GM19468 (cell line): ENCODE data around the gene MMEL1.

Experiments used
- ATAC-seq: cut with Tn5 transposase; IDR thresholded peaks from one replicate; pipeline ENCODE4 v1.9.1; 2021; ENCODE audit warnings: mild to moderate bottlenecking, moderate library complexity, moderate number of reproducible peaks; ENCODE audit not compliant: unreplicated experiment; ENCODE audit errors: extremely low read depth

MMEL1 gene

DNA sequence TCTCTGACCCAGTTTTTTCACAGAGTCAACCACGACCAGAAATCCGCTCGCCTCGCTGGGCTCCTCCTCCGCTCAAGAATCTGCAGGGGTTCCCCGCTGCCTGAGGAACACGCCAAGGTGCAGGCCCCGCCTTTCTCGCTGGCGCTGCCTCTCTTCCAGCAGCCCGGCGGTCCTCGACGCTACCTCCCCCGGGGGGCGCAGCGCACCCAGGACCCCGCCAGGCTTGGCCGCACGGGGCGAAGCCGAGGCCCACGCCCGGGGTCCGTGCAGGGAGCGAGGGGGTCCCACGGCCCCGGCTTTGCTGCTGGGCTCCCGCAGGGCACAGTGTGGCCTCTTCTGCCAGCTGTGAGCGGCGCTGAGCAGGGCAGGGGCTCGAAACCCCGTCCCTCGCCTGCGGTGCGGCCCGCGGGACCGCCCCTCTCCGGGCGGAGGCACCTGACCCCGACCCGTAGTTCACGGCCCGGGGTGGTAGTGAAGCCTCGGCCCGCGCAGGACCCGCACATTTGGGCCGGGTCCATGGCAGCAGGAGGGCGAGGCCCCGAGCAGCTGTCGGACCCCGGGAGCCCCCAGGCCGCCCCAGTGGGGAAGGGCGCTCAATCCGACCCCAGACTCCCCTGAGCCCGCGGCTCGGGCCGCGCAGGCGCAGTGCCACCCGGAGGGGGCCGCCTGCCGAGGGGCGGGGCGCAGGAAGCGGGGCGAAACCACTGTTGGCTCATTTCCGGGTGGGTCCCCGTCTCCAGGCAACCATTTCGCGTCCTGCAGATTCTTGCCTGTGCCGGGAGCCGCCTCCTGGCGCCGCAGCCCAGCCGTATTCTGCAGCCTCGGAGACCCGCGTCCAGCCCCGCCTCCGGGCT, 10.0 kb upstream of the MMEL1 start:
- peak; percentile 60 for ATAC-seq

DNA sequence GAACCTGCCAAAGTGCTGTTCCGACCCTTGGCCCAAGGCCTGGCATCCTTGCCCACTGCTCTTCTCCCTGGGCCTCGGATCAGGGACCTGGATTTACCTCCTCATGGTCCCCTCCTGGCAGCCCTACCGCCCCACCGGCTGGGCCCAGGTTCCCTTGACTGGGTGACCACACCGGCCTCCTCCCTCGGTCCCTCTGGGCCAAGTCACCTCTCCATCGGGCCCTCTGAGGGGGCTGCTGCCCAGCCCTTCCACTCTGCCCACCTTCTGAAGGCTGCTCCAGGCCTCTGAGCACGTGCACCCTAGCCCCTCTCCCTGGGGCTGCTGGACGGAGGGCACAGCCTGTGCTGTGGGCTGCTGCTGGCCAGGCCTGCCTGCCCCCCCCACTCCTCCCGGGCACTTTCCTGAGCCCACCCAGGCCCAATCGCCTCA, 9.3 kb upstream of the MMEL1 start:
- no peak for ATAC-seq

DNA sequence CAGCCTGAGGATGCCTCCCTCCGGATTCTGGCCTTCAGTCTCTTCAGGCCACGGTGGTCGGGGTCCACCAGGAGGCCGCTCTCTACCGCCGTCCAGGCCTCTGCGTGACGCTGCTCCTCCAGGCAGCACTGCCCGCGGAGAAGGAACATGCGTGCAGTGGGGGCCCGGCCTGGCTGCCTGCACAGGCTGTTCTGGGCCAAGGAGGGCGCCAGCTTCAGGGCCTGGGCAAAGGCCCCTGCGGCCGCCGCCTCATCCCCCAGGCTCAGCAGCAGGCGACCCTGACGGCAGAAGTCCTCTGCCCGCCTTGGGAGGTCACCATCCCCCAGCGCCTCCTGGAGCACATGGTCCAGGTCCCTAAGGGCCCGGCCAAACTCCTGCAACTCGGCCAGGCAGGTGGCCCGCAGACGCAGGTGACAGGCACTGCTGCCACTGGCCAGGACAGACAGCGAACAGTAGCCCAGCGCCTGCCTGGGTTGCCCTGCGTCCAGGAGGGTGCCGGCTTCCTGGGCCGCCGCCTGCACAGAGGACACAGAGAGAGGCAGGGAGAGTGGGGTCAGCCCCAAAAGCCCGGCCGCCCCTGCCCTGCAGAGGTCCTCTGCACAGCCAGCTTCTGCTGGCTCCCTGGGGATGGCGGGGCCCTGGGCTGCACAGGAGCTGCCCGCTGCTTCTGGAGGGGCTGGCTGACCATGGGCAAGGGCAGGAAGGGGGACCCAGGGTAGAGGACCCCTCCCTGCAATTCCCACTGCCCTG, 8.7 kb upstream of the MMEL1 start:
- ATAC-seq = no peak

GRCh38 chr1:2640626-2641025, 7.8 kb upstream of the MMEL1 start:
- no peak for ATAC-seq

DNA sequence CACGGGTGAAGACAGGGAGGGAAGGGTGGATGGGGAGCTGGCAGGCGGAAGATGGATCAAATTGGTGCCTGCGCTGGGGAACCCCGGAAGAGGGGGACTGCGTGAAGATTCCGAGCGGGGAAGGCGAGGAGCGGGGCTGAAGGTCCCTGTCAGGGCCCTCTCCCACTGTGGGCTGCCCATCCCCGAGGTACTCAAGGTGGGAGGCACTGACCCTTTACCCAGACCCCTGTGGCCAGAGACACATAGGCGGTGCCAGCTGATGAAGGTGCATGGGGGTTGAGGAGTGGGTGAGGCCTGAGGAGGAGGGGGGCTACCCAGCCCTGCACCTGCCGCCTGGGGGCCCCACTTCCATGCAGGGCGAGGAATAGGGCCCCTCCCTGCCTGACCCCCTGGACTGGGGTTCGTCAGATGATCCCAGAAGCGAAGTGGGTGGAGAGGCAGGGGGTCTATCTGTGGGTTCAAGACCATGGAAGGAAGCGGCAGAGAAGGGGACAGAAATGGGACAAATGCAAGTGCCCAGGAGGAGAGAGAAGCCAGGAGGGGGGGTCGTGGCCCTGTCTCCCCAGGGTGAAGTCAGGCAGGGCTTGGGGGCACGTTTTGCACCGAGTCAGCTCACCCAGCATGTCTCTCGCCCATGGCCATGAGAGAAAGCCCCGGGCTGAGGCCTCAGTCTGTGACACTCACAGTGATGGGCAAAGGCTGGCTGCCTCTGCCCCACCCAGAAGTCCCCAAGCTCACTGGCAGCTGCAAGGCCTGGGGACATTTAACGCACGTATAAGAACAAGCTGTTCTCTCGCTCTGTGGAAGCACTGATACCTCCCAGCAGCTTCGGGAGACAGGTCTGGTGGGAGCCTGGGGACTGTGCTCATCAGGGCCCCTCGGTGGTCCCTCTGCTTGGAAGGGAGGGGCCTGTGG, 7.0 kb upstream of the MMEL1 start:
- ATAC-seq = no peak

DNA sequence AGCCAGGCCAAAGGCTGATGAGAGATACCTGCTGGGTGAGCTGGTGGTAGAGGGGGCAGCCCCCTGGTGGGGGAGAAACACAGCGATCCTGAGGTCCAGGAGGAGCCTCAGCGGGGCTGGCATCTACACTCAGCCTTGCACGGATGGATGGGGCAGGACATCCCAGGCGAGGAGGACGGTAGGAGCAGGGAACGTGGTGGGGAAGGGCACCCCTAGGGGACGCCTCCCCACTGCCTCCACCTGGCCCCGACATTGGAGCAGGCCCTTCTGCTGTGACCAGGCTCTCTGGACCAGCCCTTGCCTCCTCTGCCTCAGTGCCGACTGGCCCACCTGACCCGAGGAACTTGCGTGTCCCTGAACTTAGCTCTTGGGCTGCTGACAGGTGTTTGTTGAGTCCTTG, 6.4 kb upstream of the MMEL1 start:
- no peak for ATAC-seq

- no peak for ATAC-seq
Observed at GRCh38 chr1:2638466-2639115, 5.8 kb upstream of the MMEL1 start.

GRCh38 chr1:2637442-2638145, 4.8 kb upstream of the MMEL1 start:
- ATAC-seq = no peak

GRCh38 chr1:2636733-2637132, 3.9 kb upstream of the MMEL1 start:
- ATAC-seq = no peak

DNA sequence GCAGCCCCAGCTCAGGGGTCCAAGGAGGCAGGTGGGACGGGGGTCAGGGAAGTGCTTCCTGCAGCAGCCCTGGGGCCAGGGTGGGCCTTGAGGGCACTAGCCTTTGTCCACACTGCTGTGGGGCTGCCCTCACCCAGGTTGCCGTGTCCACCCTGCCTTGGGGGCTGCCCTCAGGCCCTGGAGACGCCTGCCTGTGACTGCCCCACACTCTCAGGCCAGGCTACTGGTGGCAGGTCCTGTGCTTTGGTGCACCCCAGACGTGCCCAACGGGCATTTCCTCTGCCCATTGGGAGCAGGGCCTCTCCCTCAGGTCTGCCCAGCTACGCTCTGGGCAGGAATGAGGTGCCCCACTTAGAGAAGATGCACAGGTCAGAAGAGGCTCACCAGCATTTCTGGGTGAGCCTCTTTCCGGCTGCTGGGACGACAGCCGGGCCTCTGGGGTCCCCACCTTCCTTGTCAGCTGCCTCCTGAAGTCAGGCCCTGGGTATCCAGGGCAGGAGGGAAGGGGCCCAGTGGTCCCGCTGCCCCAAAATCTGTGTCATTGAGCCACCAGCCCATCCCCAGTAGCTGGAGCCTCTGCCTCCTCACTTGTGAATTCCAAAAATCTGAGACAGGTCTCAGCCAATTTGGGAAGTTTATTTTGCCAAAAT, 2.7 kb upstream of the MMEL1 start:
- no peak for ATAC-seq

DNA sequence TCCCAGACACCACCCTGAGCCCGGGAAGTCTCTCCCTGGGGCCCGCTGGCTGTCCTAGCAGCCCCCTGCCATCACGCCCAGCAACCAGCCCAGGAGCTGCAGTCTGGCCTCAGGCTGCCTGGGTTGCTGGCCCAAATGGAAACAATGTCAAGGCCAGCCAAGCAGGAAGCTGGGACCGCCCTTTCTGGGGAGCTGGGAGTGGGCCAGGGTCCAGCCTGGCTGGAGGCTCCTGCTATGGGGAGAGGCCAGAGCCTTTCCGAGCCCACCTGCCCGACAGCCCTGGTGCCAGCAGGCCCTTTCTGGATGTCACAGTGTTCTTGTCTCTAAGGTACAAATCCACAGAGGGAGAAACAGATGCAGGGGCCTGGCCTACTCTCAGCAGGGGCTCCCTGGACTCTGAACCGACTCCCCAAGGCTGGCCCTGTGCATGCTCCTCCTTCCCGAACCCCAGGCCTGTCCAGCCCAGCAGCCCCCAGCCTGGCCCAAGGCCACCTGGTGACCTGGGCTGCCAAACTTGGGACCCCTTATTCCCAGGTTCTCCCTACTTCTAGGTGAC, 1.2 kb upstream of the MMEL1 start:
- no peak for ATAC-seq

GRCh38 chr1:2633366-2633935, 635 bp upstream of the MMEL1 start:
- ATAC-seq = no peak

DNA sequence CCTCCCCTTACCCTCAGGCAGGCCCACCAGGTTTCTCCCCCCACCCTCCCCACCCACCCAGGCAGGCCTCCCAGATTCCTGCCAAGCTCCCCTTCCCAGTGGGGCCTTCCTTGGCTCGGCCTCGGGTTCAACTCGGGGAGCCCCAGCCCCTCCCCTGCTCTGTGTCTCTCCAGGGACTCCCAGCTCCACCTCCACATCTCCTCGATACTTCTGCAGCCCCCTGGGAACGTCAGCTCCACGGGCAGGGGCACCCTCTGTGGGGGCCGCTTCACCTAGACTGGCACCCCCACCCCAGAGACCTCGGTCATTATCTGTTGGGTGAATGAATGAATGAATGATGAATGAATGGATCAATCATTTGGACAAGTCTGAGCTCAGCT, 775 bp downstream of the MMEL1 start:
- no peak for ATAC-seq

- no peak for ATAC-seq
Observed at GRCh38 chr1:2631136-2632050, 1.4 kb downstream of the MMEL1 start.

DNA sequence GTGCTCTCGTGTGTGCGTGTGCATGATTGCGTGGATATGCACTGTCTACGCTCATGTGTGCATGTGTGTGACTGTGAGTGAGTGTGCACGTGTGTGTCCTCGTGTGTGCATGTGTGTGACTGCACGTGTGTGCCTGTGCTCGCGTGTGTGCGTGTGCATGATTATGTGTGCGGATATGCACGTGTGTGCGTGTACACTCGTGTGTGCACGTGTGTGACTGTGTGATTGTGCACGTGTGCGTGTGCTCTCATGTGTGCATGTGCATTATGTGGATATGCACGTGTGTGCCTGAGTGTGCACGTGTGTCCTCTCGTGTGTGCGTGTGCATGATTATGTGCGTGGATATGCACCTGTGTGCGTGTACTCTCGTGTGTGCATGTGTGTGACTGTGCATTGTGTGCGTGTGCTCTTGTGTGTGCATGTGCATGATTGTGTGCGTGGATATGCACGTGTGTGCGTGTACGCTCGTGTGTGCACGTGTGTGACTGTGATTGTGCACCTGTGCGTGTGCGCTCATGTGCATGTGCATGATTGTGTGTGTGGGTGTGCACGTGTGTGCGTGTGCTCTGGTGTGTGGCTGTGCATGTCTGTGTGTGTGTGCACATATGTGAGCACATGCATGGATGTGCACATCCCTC, 2.2 kb downstream of the MMEL1 start:
- ATAC-seq = no peak

GRCh38 chr1:2629627-2630497, 3.0 kb downstream of the MMEL1 start:
- no peak for ATAC-seq
